Superior temporal gyrus (tissue), 1 donor: ENCODE measurements around the gene GSDME.
"Not testable (repeated sequence)": the region's sequence is repeated elsewhere in the genome, so short reads cannot be mapped to it uniquely, and the experiment has no call there.

ENCODE experiments used
- DNase-seq: peaks from one replicate; pipeline ENCODE4 v3.0.0-alpha.2; 2016; ENCODE audit errors: extremely low spot score

GSDME gene

GRCh38 chr7:24757353-24758275 is at the start of gene GSDME:
Gene GSDME (minus strand): TSS chr7:24757464. CDS start chr7:24749774, 7,690 bp downstream.
- no peak for DNase-seq

DNA sequence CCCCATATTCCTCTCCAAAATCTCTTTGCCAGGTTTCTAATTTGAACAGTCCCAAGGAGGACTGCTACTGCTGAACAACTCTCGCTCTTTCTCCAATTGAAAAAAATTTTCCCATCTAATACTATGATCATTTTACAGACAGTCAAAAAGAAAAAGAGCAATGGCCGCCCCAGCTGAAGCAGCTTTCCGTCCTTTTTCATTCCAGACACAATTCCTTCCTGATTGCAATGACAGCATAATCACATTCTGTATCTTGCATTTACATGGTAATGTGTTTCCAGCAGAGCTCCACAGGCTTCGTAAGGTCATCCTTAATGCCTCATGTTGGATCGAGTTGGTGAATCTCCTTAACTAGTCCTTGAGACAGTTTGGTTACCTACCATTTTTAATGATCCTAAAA is 45.0 kb upstream of the GSDME start:
- DNase-seq, result no peak

- no peak for DNase-seq
Measured at GRCh38 chr7:24801883-24802282, 44.6 kb upstream of the GSDME start.

- no peak for DNase-seq
Measured at GRCh38 chr7:24800667-24801066, 43.4 kb upstream of the GSDME start.

DNA sequence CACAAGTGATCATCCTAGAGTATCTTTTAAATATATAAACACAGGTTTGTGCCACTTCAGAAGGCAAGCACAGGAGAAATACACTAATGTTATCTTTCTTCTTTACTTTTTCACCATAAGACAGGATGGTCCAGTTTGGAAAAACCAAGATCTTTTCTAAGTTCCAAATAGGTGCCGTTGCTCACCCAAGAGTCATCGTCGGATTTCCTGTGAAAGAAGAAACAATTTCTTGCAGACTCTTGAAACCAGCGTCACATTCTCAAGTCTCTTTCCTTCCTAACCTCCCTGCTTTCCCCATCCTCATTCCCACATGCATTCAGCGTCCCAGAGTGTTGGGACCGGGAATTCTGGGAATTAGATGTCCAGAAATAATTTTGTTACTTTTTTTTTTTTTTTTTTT is 42.8 kb upstream of the GSDME start:
- DNase-seq, result no peak

GRCh38 chr7:24799506-24799905 is 42.2 kb upstream of the GSDME start:
- DNase-seq, result no peak

DNA sequence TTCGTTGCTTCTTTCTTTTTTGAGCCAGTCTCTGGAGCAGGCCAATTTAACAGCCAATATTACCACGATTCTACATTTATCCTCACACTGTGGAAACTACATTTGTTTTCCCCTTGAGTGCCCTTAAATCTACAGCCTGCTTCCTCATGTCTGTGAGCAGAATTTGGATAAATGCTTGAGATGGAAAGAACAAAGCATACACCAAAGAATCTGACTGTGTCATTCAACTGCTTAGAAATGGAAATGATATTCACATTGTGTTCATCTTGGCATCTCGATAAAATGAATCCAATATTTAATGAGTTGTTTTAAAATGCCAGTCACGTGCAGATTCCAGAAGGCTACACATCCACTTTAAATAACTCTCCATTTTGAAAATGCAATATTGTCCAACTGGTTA is 41.0 kb upstream of the GSDME start:
- no peak for DNase-seq

GRCh38 chr7:24797270-24797669 is 40.0 kb upstream of the GSDME start:
- DNase-seq, result no peak

DNA sequence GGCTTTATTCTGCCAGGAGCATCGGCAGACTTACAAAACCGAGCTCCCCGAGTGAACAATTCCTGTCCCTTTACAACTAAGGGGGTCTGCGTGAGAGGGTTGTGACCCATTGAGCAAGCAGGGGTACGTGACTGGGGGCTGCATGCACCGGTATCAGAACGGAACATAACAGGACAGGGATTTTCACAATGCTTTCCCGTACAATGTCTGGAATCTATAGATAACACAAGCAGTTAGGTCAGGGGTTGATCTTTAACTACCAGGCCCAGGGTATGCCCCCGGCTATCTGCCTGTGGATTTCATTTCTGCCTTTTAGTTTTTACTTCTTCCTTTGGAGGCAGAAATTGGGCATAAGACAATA is 38.1 kb upstream of the GSDME start:
- no peak for DNase-seq

DNA sequence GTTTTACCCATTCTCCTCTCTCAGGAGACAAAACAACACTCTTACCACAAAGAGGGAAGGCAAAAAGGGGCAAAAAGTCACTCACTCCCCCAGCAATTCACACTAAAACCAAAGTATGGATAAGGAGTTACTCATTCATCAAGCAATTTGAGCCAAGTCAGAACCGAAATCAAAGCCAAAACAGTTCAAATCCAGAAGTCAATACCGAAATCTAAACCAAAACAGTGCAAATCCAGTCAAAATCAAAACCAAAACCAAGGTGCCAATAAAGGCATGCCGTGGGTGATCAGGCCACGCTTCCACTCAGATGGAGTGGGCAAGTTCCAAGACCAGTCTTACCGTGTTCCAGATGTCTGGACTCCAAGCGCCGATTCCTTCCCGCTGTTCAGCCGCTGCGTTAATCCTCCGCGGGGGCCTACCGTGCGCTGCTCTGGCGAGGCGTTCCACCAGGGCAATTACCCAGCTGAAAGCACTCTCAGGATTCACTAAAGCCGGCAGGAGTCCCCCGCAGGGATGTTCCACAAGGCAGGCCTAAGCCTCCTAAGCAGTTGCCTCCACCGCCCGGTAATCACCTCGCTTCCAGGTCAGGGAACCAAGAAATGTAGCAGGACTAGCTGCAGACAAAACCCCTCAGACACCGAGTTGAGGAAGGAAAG is 37.6 kb upstream of the GSDME start:
- not testable (repeated sequence) for DNase-seq

DNA sequence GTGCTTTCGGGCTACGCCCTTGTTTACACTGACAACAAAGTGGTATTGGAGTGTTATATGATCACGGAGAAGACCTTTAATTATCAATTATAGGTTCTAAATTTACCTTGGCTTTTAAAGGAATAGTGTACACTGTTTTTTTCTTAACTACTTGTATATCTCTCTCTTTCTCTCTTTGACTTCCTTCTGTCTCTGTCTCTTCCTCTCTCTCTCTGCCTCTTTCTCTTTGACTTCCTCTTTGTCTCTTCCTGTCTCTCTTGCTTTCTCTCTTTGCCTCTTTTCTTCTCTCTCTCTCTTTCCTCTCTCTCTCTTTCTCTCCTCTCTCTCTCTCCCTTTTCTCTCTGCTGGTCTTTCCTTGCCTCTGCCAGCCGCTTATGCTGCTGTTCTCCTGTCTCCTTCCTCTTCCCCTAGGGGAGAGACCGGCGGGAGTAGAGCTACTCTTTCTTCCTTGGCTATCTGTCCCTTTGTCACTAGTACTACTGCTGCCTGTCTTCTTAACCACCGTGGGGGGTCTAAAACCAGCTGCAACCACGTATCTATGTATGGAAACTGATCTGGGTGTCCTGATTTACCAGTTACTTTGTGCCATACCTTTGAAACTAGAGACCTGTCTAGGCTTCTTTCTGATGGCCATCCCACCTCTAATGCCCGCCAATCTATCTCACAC is 36.9 kb upstream of the GSDME start:
- DNase-seq, result no peak

- DNase-seq, result no peak
Measured at GRCh38 chr7:24788961-24789576, 31.8 kb upstream of the GSDME start.

- no peak for DNase-seq
Measured at GRCh38 chr7:24788075-24788474, 30.8 kb upstream of the GSDME start.

GRCh38 chr7:24786941-24787340 is 29.7 kb upstream of the GSDME start:
- DNase-seq, result no peak

DNA sequence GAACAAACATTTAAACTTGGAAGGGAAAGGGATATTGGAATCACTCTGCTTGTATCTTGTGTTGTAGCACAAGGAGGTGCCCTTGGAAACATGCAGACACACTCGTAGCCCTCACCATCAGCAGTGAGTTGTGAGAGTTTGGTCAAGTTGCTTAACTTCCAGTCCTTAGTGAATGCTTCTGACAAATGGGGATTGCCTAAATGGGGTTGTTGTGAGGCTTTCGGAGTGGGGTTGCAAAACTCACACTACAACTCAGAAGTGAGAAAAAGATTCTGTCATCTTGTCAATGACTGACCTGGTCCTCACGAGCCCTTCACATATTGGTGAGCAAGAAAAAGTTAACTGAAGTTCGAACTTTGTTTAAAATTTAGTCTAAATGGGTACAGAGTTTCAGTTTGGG is 29.0 kb upstream of the GSDME start:
- no peak for DNase-seq

DNA sequence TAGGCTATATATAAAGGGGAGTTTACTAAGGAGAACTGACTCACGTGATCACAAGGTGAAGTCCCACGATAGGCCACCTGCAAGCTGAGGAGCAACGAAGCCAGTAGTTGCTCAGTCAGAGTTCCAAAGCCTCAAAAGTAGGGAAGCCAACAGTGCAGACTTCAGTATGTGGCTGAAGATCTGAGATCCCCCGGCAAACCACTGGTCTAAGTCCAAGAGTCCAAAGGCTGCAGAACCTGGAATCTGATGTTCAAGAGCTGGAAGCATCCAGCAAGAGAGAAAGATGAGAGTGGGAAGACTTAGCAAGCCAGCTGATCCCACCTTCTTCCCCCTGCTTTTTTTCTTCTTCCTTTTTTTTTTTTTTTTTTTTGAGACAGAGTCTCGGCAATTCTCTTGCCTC is 27.0 kb upstream of the GSDME start:
- DNase-seq, result no peak

GRCh38 chr7:24783698-24784097 is 26.4 kb upstream of the GSDME start:
- no peak for DNase-seq

DNA sequence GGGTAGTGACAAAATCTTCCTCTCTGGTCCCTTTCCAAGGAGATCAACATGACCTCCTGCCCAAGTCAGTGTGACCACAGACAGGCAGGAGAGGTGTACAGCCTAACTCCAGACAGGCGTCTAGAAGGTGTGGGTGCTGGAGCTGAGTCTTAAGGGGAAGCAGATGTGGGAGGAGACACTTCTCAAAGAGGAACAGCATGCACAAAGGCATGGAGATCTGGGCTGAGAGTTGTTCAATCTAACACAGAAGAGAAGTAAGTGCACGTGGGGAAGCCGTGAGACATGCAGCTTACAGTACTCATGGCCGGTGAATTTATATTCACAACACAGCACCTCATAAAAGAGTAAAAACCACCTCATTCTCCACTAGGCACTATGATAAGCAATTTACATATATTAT is 23.8 kb upstream of the GSDME start:
- no peak for DNase-seq

DNA sequence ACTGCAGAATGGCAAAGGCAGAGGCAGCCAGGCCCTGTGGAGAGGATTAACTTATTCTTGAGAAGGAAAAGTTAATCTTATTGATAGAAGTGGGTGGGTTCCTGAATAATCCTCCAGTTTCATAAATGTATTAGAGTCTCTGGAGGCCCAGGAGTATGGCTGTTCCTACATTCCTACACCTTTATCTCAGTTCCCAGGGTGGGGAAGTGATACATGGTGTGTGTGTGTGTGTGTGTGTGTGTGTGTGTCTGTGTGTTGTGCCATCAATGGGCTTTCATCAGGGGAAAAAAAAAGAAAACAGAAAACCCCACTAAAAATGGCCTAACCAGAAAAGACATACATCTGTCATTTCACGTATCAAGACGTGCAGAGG is 22.0 kb upstream of the GSDME start:
- no peak for DNase-seq

GRCh38 chr7:24778543-24779282 is 21.4 kb upstream of the GSDME start:
- DNase-seq, result no peak

- no peak for DNase-seq
Measured at GRCh38 chr7:24777806-24778205, 20.5 kb upstream of the GSDME start.

GRCh38 chr7:24773646-24774045 is 16.4 kb upstream of the GSDME start:
- no peak for DNase-seq
